ENCODE measurements around the gene FARSA. TPM values are rescaled to one million over a fixed set of nuclear protein-coding genes. Genes with fewer than 3 reads are reported as not detected.

FARSA gene
- total and polyA plus RNA-seq, 12 donors, result 33.5 to 102 (median 52.1) TPM

- Histone ChIP-seq H3K4me3 (no peak overlapping the region), H3K36me3 (replicated peaks in 1 of 2) (no peaks in the 10 kb centered on the region), H3K27ac (no peak overlapping the region), H3K27me3 (no peaks in the 10 kb centered on the region), H3K9me3 (replicated peaks in 1 of 3) (no peaks in the 10 kb centered on the region), H3K4me1 (replicated peaks in 1 of 2) (peaks cover 0 to 8% of the 10 kb centered on the region in 2 donors)
- 84 to 92% (median 89%) methylated on average over 14 to 16 of the region's 16 CpGs for WGBS, 4 donors
- intact Hi-C loops (cut with DNase I), result no loop called here
- TF ChIP-seq POLR2A (IDR thresholded peaks at IDR 0.05) (no peak), CTCF (IDR thresholded peaks at IDR 0.05) (no peak)
- DNase-seq, result no peak
These were observed 39.7 kb upstream of the FARSA start for GRCh38 chr19:12973236-12973635.

- no peak overlapping the region for H3K4me3 ChIP-seq
- WGBS, 4 donors, result 85 to 89% (median 87%) methylated on average over 7 of the region's 7 CpGs
- H3K27me3 ChIP-seq, result no peaks in the 10 kb centered on the region
- no peak for DNase-seq
- H3K4me1 ChIP-seq (replicated peaks in 1 of 2), result peaks cover 0 to 8% of the 10 kb centered on the region in 2 donors
- H3K27ac ChIP-seq, result peak overlapping the region in 3 of 5 donors; percentile 3 to 74 (median 38)
- H3K36me3 ChIP-seq (replicated peaks in 1 of 2), result no peaks in the 10 kb centered on the region
- TF ChIP-seq POLR2A (IDR thresholded peaks at IDR 0.05) (no peak), CTCF (IDR thresholded peaks at IDR 0.05) (no peak)
- H3K9me3 ChIP-seq (replicated peaks in 1 of 3), result no peaks in the 10 kb centered on the region
- intact Hi-C loops (cut with DNase I), result no loop called here
These were observed 36.7 kb upstream of the FARSA start for GRCh38 chr19:12970070-12970820.

GRCh38 chr19:12969292-12969988 is 35.9 kb upstream of the FARSA start, which contains the start of gene DAND5:
Gene DAND5, plus strand, starts transcription at chr19:12969576. Its CDS starts 85 bp downstream, at chr19:12969661.
- intact Hi-C loops (cut with DNase I), result loop anchor here in 1 of 2 donors (10.0 kb wide), 1 partner anchor 305 kb away; no protein-coding TSS in a partner anchor

More at GRCh38 chr19:12969292-12969988, 35.9 kb upstream of the FARSA start, which contains the start of gene DAND5:
- peak; percentile 72 to 83 (median 78) for DNase-seq
- Histone ChIP-seq H3K27me3 (no peaks in the 10 kb centered on the region), H3K4me1 (replicated peaks in 1 of 2) (peaks cover 0 to 8% of the 10 kb centered on the region in 2 donors), H3K36me3 (replicated peaks in 1 of 2) (no peaks in the 10 kb centered on the region), H3K27ac (peak within 1 kb of the TSS in 3 of 5 donors; percentile 3 to 74 (median 38)), H3K9me3 (replicated peaks in 1 of 3) (no peaks in the 10 kb centered on the region), H3K4me3 (no peak within 1 kb of the TSS)
- peak in 1 of 2 donors; percentile 33 for TF ChIP-seq POLR2A (IDR thresholded peaks at IDR 0.05)
- no peak for TF ChIP-seq CTCF (IDR thresholded peaks at IDR 0.05)
- WGBS, 4 donors, result 36 to 53% (median 38%) methylated on average over 4 to 14 of the region's 14 CpGs
